GM12878 (cell line): Measurements from ENCODE around the gene AIF1.

Source experiments
- BHLHE40 ChIP-seq, 2 experiments: fragments of 450-650 bp in 1 of 2; IDR thresholded peaks; 2 replicates each; pipeline ENCODE4 v1.6.1; 2011 to 2017; ENCODE audit warnings: low read depth in 2 of 2, borderline replicate concordance in 1 of 2, improper control_type of control experiment in 1 of 2, low read length in 1 of 2, mild to moderate bottlenecking in 1 of 2
- BRCA1 ChIP-seq: IDR thresholded peaks from 2 replicates; pipeline ENCODE4 v1.6.1; 2011; ENCODE audit warnings: low read depth, low read length, improper control_type of control experiment
- EZH2 ChIP-seq: IDR thresholded peaks from 2 replicates; pipeline ENCODE4 v1.6.1; 2012; ENCODE audit warnings: low read depth, mild to moderate bottlenecking, control low read depth, inconsistent platforms, low read length, borderline replicate concordance; ENCODE audit not compliant: control insufficient read depth
- FOXM1 ChIP-seq: IDR thresholded peaks from 2 replicates; pipeline ENCODE4 v1.6.1; 2012; ENCODE audit warnings: low read depth, mild to moderate bottlenecking, inconsistent platforms, low read length, moderate library complexity
- HDGF ChIP-seq: fragments of 450-650 bp; IDR thresholded peaks from 2 replicates; pipeline ENCODE4 v1.6.1; 2016; ENCODE audit warnings: antibody characterized with exemption
- PAX8 ChIP-seq: fragments of 450-650 bp; IDR thresholded peaks from 2 replicates; pipeline ENCODE4 v1.6.1; 2017; ENCODE audit warnings: mild to moderate bottlenecking, moderate library complexity
- POLR2A ChIP-seq: IDR thresholded peaks from 2 replicates; pipeline ENCODE4 v1.6.1; 2011; ENCODE audit warnings: low read depth, mild to moderate bottlenecking, low read length
- RUNX3 ChIP-seq: IDR thresholded peaks from 2 replicates; pipeline ENCODE4 v1.6.1; 2012; ENCODE audit warnings: low read length, inconsistent platforms
- ZNF384 ChIP-seq: IDR thresholded peaks from 2 replicates; pipeline ENCODE4 v1.6.1; 2012; ENCODE audit warnings: low read depth, mild to moderate bottlenecking, low read length, improper control_type of control experiment, borderline replicate concordance
- TF ChIP-seq, protein P1 (sequence below): IDR thresholded peaks from 2 replicates; pipeline ENCODE4 v1.6.1; 2012; ENCODE audit warnings: mild to moderate bottlenecking, low read depth, low read length
- TF ChIP-seq, protein P2 (sequence below), 3 experiments: IDR thresholded peaks in 2 of 3; conservative IDR thresholded peaks in 1 of 3; 2 replicates each; pipeline ENCODE4 v1.5.1; 2011; ENCODE audit warnings: low read depth in 3 of 3, low read length in 3 of 3, mild to moderate bottlenecking in 3 of 3, control low read depth in 2 of 3, moderate library complexity in 2 of 3, inconsistent platforms in 1 of 3, mixed read lengths in 1 of 3; ENCODE audit not compliant: control insufficient read depth in 2 of 3, insufficient read depth in 1 of 3; ENCODE audit errors: extremely low read depth in 1 of 3

DNA sequence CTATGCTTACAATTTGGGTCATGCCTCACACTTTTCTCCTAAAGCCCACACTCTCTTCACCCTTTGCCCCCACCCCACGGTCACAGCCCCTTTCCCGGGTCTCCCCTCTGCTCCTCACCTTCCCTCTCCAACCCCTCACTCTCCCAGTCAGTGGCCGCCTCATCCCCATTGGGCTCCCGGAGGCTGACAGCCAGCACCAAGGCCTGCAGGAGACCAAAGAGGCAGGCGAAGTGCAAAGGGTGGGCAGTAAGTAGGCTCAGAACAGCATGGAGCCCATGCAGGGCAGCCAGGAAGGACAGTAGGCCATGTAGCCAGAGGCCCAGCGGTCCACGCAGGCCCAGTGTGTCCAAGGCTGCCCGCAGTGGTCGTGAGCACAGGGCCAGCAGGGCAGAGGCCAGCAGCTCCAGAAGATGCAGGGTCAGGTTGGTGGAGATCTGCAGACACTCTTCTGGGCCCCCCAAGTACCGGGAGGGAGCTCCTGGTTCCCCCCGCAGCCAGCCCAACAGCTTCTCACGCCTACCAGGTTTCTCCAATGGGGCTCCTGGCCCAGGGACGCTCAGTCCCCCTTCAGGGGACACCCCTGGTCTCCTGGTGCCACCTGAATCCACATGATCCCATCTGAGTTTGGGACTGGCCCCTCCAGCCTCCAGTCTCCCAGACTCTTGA lies 44.1 kb downstream of the AIF1 start:
- TF ChIP-seq FOXM1 = no peak
- no peak for TF ChIP-seq BHLHE40 (IDR thresholded peaks at IDR 0.05; ENCODE audit: borderline replicate concordance in 1 of 2, low read depth in 2 of 2, low read length in 1 of 2)
- TF ChIP-seq, protein P1, sequence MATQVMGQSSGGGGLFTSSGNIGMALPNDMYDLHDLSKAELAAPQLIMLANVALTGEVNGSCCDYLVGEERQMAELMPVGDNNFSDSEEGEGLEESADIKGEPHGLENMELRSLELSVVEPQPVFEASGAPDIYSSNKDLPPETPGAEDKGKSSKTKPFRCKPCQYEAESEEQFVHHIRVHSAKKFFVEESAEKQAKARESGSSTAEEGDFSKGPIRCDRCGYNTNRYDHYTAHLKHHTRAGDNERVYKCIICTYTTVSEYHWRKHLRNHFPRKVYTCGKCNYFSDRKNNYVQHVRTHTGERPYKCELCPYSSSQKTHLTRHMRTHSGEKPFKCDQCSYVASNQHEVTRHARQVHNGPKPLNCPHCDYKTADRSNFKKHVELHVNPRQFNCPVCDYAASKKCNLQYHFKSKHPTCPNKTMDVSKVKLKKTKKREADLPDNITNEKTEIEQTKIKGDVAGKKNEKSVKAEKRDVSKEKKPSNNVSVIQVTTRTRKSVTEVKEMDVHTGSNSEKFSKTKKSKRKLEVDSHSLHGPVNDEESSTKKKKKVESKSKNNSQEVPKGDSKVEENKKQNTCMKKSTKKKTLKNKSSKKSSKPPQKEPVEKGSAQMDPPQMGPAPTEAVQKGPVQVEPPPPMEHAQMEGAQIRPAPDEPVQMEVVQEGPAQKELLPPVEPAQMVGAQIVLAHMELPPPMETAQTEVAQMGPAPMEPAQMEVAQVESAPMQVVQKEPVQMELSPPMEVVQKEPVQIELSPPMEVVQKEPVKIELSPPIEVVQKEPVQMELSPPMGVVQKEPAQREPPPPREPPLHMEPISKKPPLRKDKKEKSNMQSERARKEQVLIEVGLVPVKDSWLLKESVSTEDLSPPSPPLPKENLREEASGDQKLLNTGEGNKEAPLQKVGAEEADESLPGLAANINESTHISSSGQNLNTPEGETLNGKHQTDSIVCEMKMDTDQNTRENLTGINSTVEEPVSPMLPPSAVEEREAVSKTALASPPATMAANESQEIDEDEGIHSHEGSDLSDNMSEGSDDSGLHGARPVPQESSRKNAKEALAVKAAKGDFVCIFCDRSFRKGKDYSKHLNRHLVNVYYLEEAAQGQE = no peak
- no peak for TF ChIP-seq HDGF
- no peak for TF ChIP-seq PAX8
- TF ChIP-seq POLR2A = peak; percentile 48
- no peak for TF ChIP-seq BRCA1
- TF ChIP-seq, protein P2, sequence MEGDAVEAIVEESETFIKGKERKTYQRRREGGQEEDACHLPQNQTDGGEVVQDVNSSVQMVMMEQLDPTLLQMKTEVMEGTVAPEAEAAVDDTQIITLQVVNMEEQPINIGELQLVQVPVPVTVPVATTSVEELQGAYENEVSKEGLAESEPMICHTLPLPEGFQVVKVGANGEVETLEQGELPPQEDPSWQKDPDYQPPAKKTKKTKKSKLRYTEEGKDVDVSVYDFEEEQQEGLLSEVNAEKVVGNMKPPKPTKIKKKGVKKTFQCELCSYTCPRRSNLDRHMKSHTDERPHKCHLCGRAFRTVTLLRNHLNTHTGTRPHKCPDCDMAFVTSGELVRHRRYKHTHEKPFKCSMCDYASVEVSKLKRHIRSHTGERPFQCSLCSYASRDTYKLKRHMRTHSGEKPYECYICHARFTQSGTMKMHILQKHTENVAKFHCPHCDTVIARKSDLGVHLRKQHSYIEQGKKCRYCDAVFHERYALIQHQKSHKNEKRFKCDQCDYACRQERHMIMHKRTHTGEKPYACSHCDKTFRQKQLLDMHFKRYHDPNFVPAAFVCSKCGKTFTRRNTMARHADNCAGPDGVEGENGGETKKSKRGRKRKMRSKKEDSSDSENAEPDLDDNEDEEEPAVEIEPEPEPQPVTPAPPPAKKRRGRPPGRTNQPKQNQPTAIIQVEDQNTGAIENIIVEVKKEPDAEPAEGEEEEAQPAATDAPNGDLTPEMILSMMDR (IDR thresholded peaks at IDR 0.05 in 2 of 3, conservative IDR thresholded peaks at IDR 0.05 in 1 of 3; ENCODE audit: control insufficient read depth in 2 of 3, extremely low read depth in 1 of 3, insufficient read depth in 1 of 3, low read depth in 3 of 3, low read length in 3 of 3) = no peak
- TF ChIP-seq RUNX3 = no peak
- TF ChIP-seq EZH2 = no peak
- no peak for TF ChIP-seq ZNF384
